PC-3 (cell line): ENCODE data around the gene AK4.

ENCODE experiments used
- CTCF ChIP-seq: fragments of 300-600 bp; sonication (generic); conservative IDR thresholded peaks from 2 replicates; pipeline ENCODE4 v1.5.1; 2017; ENCODE audit warnings: antibody characterized with exemption, low read depth, mild to moderate bottlenecking, low read length
- EZH2 ChIP-seq: fragments of 300-600 bp; sonication (generic); IDR thresholded peaks from one replicate; pipeline ENCODE4 v1.6.1; 2017; ENCODE audit warnings: antibody characterized with exemption, mild to moderate bottlenecking, low read length; ENCODE audit not compliant: unreplicated experiment

- no peak for TF ChIP-seq CTCF
- no peak for TF ChIP-seq EZH2
Observed at GRCh38 chr1:65229201-65229600, 81.2 kb downstream of the AK4 start.
